Thoracic aorta (tissue), 2 donors: ENCODE data around the gene DZIP3. TPM values are rescaled to one million over a fixed set of nuclear protein-coding genes. Genes with fewer than 3 reads are reported as not detected.
"Not testable (repeated sequence)": the region's sequence is repeated elsewhere in the genome, so short reads cannot be mapped to it uniquely, and the experiment has no call there.

ENCODE experiments used
- ATAC-seq: fragments of 150-250 bp; one replicate; pipeline ENCODE4 v1.8.0; 2017; ENCODE audit warnings: low read depth; ENCODE audit not compliant: insufficient number of reproducible peaks, low FRiP score
- DNase-seq: peaks from one replicate; pipeline ENCODE4 v3.0.0-alpha.2; 2020; ENCODE audit warnings: low spot score
- H3K27ac ChIP-seq, 2 donors: fragments of 200-600 bp; sonication (generic); 1 replicate in 1 of 2; 2 replicates in 1 of 2; pipeline ENCODE4 v1.5.1; 2016; ENCODE audit warnings: mild to moderate bottlenecking in 2 of 2, moderate library complexity in 2 of 2
- H3K27me3 ChIP-seq: fragments of 200-600 bp; sonication (generic); replicated peaks from 2 replicates; pipeline ENCODE4 v1.6.0; 2016; ENCODE audit warnings: mild to moderate bottlenecking; ENCODE audit not compliant: insufficient read depth
- H3K36me3 ChIP-seq: fragments of 200-600 bp; sonication (generic); one replicate; pipeline ENCODE4 v1.5.1; 2016
- H3K4me1 ChIP-seq, 2 donors: fragments of 200-600 bp; sonication (generic); 1 replicate in 1 of 2; 2 replicates in 1 of 2; pipeline versions ENCODE4 v1.5.1 to v1.6.0; 2016; ENCODE audit warnings: low read depth in 2 of 2, mild to moderate bottlenecking in 1 of 2; ENCODE audit not compliant: control insufficient read depth in 1 of 2
- H3K4me3 ChIP-seq: fragments of 200-600 bp; sonication (generic); 2 replicates; pipeline ENCODE4 v1.5.1; 2016; ENCODE audit warnings: mild to moderate bottlenecking
- H3K9me3 ChIP-seq: fragments of 200-600 bp; sonication (generic); 2 replicates; pipeline ENCODE4 v1.5.1; 2016
- CTCF ChIP-seq: fragments of 200-600 bp; sonication (generic); IDR thresholded peaks from one replicate; pipeline ENCODE4 v1.5.1; 2019; ENCODE audit warnings: antibody characterized with exemption
- total RNA-seq, 2 donors: library from RNA; depleted of rRNA; stranded (reverse); fragments of >200 nt; gene quantifications; one replicate each; pipeline versions ENCODE4 v1.1.0 to v1.2.3, GENCODE V29; 2016

Gene DZIP3
- total RNA-seq, 2 donors from 2014 or later = 9.3 to 10.2 TPM

GRCh38 chr3:108605491-108605890 lies 16.0 kb downstream of the DZIP3 start:
- no peak overlapping the region for H3K27ac ChIP-seq
- H3K4me3 ChIP-seq = no peak overlapping the region
- H3K27me3 ChIP-seq = no peaks in the 10 kb centered on the region
- ATAC-seq (no peak), DNase-seq (no peak)
- H3K9me3 ChIP-seq = no peaks in the 10 kb centered on the region
- peaks cover 4% of the 10 kb centered on the region for H3K36me3 ChIP-seq
- TF ChIP-seq CTCF = no peak
- no peaks in the 10 kb centered on the region for H3K4me1 ChIP-seq

- no peaks in the 10 kb centered on the region for H3K4me1 ChIP-seq
- no peaks in the 10 kb centered on the region for H3K9me3 ChIP-seq
Observed at GRCh38 chr3:108608750-108609149, 19.2 kb downstream of the DZIP3 start.

GRCh38 chr3:108610651-108611050 lies 21.1 kb downstream of the DZIP3 start:
- H3K4me1 ChIP-seq = no peaks in the 10 kb centered on the region
- no peak for ATAC-seq
- DNase-seq = no peak
- no peak for TF ChIP-seq CTCF
- H3K4me3 ChIP-seq = no peak overlapping the region
- H3K27me3 ChIP-seq = no peaks in the 10 kb centered on the region
- no peak overlapping the region for H3K27ac ChIP-seq
- peaks cover 4% of the 10 kb centered on the region for H3K36me3 ChIP-seq
- no peaks in the 10 kb centered on the region for H3K9me3 ChIP-seq

More at GRCh38 chr3:108608750-108609149, 19.2 kb downstream of the DZIP3 start:
- Histone ChIP-seq H3K36me3 (peaks cover 4% of the 10 kb centered on the region), H3K27ac (no peak overlapping the region), H3K4me3 (no peak overlapping the region), H3K27me3 (no peaks in the 10 kb centered on the region)
- TF ChIP-seq CTCF = no peak
- no peak for ATAC-seq
- DNase-seq = no peak

- not testable (repeated sequence) for DNase-seq, H3K36me3 ChIP-seq
Observed at GRCh38 chr3:108616090-108616489, 26.6 kb downstream of the DZIP3 start.

GRCh38 chr3:108620250-108620649 lies 30.7 kb downstream of the DZIP3 start:
- Histone ChIP-seq H3K4me3 (no peak overlapping the region), H3K9me3 (no peaks in the 10 kb centered on the region), H3K27me3 (no peaks in the 10 kb centered on the region), H3K4me1 (no peaks in the 10 kb centered on the region), H3K27ac (no peak overlapping the region), H3K36me3 (peaks cover 2% of the 10 kb centered on the region)
- ATAC-seq = no peak
- no peak for DNase-seq
- no peak for TF ChIP-seq CTCF

More at GRCh38 chr3:108616090-108616489, 26.6 kb downstream of the DZIP3 start:
- H3K9me3 ChIP-seq, H3K4me3 ChIP-seq, H3K27me3 ChIP-seq, ATAC-seq, H3K4me1 ChIP-seq, H3K27ac ChIP-seq: not testable (repeated sequence)

- DNase-seq = no peak
- H3K4me3 ChIP-seq = no peak overlapping the region
- no peak for ATAC-seq
- H3K9me3 ChIP-seq = no peaks in the 10 kb centered on the region
- no peak overlapping the region for H3K27ac ChIP-seq
- H3K4me1 ChIP-seq = no peaks in the 10 kb centered on the region
- no peak for TF ChIP-seq CTCF
- H3K27me3 ChIP-seq = no peaks in the 10 kb centered on the region
- peaks cover 3% of the 10 kb centered on the region for H3K36me3 ChIP-seq
Observed at GRCh38 chr3:108623504-108623903, 34.0 kb downstream of the DZIP3 start.
